HK-2 (cell line): ENCODE results near the gene IL1R1.

Source experiments
- DNase-seq: peaks from one replicate; pipeline ENCODE4 v3.0.0-alpha.2; 2018; ENCODE audit not compliant: unreplicated experiment

The IL1R1 gene

DNA sequence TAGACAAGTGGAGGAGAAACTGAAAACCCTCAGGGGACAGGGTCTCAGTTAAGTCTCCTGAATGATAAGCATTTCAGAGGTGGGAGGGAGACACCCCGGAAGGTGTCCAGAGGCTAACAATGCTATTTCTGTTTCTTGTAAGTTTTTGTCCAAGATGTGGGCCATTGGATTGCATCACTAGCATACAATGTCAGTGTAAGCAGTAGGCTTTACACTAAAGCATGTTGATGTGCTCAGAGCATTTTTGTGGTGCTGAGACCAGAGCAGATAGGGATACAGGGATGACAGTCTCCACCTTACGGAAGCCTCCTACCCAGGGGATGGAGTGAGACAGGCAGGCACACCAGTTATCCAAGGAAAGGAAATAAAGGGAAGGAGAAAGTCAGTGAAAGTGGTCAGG lies 2.2 kb upstream of the IL1R1 start:
- DNase-seq, result no peak

DNA sequence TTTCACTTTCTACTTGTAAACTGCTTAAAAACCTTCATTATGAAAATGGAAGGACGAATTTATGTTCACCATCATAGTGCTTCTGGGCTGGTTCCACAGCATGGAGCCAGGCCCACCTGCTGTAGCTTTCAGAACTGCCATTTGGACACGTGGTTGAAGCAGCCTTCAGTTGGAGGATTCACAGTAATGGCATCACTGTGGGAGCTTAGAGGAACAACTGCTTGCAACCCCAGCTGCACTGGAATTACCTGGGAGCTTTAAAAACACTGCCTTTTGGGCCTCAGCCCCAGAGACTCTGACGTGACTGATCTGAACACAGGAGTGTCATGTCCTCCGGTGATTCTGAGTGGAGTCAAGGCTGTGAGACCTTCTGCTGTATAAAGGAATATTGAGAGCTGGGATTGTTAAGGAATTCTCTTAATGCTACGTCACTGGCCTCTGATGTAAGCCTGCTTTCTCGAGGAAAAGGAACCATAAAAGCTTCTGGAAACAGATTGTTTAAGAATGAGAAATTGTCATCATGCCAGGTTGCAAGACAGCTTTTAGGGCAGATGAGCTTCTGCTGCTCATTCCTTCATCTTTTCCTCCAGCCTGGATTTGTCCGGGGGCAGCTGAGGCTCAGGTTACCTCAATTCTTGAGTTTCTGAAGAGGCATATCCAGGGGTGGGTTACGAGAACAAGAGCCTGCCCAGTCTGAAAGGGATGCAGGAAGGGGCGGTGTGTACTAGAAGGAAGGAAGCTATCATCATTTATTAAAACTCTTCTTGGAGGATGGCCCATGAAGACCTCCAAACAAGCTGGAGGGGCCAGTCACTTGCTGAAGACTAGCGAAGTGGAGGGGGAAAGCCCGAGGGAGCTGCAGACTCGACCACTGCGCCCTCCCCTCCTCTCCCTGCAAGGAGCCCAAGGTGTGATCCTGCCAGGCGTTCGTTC lies 1.3 kb upstream of the IL1R1 start:
- no peak for DNase-seq

DNA sequence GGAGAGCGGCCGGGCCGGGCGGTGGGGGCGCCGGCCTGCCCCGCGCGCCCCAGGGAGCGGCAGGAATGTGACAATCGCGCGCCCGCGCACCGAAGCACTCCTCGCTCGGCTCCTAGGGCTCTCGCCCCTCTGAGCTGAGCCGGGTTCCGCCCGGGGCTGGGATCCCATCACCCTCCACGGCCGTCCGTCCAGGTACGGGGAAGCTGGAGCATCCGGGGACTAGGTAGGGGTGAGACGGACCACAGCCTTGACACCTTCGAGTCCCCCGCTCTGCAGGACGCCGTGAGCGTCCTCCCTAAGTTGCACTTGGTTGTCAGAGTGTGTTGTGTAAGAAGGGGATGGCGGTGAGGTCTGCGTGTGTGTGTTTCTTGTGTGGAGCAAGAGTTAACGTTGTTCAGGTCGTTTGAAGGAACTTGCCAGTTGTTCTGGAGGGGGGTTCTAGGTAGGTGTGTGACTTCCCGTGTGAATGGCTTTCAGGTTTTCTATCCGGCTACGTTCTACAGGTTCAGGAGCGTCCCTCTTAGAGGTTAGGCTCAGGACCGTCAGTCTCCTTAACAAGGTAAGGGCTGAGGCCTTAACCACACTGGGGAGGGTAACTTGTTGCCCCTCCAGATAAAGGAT lies 393 bp downstream of the IL1R1 start:
- DNase-seq, result no peak

DNA sequence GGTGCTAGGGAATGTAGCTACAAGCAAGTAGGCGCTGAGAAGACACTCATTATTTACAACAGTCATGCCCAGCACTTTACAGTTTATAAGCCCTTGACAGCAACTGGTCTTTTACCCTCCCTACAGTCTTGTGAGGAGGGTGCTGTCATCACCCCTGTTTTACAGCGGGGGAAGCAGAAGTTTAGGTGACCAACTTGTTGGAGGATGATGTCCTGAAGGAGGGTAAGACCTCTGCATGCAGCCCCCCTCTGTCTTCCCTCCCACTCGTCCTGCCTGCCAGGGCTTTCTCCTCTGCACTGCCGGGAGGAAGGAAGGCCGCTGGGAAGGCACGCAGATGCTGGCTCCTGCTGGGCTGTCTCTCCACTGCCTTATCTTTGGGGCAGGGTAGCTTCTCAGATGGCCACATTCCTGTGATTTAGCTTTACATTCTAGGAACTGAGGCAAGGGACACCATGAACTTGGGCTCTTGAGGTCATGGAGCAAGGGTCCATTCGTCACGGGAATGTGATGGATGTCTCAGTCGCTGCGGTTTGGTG lies 972 bp downstream of the IL1R1 start:
- DNase-seq, result no peak

DNA sequence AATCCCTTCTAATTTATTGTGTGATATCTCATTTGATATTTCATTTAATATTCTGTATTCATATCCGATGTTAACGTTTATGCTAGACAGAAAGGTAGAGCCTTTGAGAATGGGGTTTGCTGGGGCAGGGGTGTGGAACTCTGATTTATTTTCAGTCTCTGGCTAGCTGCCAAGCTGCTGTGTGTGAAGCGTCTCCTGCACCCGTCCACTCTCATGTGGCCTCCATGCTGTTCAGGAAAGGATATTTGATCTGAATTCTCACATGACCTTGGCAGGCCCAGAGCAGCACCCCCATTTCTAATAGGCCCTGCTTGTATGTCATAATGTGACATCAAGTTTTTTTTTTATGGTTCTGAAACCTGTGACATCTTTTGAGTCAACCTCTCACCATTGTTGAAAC lies 1.6 kb downstream of the IL1R1 start:
- no peak for DNase-seq

DNA sequence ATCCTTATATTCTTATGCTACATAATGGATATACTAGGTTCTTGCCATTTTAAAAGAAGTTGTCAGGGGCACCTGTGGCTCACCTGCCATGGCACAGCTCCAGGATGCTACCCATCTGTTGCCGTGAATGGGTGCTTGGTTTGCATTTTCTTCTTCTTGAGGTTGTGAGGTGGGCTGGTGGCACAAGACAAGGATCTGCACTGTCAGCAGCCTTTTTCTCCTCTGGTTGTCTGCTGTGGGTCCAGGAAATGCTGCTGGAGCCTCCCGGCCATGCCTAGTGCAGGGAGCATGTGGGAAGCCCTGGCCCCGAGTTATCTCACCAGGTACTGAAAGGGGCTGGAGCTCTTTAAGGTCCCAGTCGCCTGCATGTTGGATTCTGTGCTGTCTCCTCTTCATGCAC lies 2.6 kb downstream of the IL1R1 start:
- no peak for DNase-seq

DNA sequence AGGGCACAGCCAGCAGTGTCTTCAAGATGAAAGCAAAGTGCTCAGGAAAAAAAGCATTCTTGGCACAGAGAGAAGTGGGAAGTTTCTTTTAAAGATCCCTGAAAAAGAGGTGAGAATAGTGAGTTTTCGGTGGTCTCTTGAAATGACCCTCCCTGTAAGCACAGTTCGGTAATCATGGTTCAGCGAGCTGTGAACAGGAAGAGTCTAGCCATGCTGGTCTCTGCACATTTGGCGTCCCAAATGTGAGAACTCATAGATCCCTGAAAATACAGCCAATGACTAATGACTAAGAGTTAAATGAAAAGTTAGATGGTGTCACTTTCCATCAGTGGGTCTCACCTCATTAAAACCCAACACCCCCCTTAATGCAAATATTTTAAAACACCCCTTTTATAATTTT lies 3.4 kb downstream of the IL1R1 start:
- no peak for DNase-seq

DNA sequence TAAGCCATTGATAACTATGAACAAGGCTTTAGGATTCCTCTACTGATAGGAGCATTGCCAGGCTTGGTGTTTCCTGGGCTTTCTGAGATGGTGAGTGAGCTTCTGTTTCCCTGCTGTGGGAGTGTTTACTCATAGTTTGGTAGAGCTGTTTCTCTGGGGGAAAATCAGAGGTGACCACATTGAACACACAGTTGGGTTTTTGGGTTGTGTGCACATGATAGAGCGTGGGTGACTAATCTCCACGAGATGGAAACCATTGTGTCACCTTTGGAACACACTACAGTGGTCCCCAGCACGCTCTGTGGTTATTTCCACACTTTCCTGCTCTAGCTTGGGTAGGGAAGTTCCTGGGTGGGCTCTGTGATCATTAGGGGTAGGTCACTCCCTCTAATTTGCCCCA lies 5.4 kb downstream of the IL1R1 start:
- no peak for DNase-seq

DNA sequence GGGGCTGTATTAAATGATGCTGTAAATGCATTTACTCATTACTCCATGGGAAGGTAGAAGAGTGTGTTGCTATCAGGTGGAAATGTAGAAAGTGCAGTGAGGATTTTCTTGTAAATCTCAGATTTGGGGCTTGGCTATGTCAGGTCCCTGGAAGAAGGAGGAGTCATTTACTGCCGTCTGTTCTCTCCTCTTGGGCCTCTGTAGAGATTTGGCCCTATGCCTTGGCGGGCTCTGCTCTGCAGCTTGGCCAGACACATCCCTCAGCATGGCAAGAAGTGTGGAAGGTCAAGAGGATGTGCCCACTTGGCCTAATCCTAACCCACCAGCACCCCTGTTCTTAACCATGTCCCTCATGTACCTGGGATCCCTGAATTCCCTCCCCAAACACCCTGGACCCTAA lies 6.7 kb downstream of the IL1R1 start:
- no peak for DNase-seq

DNA sequence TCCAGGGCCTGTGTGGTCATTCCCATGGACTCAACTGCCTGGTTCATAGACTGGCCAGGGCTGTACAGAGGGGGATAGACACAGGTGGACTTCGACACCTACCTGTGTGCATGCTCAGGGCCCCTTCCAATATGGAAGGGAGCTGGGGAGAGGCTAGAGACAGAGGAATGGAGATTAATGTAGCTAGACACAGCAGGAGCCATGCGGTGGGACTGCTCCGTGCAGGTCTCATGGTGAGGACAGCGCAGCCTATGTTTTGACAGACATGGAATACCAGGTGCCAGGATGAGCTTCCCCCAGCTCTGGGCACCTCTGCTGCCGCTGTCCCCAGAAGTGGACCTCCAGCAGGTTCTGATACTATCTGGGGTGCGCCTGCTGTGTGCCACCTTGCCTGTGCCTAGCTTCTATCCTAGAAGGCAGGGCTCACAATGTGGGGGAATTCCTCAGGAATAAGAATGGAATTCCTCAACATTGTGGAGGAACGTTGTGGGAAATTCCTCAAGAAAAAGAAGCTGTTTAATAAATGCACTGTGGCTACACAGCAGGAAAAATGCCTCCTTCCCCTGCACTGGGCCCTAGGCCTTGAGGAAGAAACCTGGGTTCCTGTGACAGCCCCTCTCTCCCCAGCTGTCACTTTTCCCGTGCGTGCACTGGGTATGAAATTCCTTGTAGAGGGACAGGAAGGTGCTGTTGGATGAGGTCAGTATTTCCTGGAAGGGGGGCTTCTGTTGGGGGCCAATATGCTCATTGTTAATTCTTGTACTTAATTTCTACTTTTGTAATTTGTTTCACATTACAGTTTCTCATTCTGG lies 7.3 kb downstream of the IL1R1 start:
- no peak for DNase-seq

DNA sequence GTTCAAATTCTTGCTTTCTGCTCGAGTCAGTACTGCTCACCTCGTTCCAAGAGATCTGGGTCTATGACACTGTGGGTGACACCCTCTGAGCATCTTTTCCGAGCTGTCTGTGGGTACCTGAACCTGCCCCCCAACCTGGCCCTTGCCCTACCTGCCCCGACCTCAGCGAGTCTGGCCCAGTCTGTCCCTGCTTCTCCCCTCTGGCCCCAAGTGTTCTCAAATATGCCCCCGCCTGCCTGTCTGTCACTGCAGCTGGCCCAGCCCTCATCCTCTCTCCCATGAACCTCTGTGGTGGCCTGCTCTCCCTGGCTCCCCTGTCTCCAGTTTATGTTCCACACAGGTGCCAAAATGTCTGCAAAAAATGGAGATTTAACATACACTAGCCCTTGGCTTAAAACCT lies 11.8 kb downstream of the IL1R1 start:
- no peak for DNase-seq

DNA sequence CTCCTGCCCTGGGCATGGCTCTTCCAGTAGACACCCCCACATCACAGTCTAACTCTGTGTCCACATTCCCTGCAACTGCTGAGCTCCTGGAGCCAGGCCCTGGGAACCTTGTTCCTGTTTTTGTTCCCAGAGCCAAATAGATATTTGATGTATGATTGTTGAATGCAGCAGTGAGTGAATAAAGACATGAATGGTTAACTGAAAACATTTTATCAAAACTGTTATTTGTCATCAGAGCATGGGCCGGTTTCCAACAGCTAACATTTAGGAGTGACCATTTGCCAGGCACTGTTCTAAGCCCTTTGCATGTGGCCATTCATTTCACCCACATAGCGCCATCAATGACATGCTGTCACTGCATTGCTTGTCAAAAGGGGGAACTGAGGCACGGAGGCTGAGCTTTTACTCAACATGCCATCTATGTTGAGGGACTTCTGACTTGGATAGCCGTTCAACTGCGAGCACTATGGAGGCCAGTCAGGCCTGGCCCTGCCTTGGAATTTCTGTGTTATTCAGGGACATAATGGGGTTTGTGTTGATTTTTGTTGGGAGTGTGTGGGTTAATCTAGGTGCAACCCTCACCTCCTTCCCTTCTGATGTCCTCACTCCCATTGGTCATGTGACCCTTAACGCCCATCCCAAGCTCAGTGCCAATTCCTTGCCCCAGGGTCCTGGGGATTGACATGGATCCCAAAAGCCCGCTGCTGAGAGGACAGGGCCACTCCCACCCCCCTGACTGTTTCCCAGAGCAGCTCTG lies 12.6 kb downstream of the IL1R1 start:
- no peak for DNase-seq

DNA sequence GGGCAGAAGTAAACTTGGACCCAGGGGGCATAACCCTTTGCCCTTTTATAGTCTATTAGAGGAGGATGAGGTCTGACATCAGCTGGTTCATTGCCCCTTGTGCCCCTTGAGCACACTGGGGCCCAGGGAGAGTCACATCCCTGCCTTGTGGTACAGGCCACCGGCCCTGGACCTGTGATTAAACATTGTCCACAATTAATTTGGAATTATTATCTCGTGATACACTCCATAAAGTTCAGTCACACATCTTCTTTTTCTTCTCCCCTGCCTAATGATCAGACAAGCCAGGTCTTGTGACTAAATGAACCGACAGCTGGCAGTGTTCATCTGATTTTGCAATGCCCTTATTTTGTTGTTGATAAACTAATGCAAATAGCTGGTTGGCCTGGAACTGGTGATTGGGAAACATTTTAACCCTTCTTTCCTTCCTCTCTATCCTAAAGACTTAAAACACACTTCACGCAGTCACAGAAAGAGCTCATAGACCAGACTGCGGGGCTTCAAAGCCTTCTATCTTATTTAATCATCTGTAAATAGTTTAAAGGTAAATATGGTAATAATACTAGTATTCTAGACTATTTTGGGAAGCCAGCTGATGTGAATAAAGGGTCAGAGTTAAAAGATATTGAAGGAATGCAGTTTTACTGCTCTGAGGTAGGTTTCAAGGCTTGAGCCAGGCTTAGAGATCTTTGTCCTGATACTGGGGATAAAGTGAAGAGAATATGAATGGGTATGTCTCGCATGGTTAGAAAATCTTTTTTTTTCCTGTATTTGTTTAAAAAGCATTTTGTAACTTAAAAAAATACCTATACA lies 13.4 kb downstream of the IL1R1 start:
- DNase-seq, result no peak

DNA sequence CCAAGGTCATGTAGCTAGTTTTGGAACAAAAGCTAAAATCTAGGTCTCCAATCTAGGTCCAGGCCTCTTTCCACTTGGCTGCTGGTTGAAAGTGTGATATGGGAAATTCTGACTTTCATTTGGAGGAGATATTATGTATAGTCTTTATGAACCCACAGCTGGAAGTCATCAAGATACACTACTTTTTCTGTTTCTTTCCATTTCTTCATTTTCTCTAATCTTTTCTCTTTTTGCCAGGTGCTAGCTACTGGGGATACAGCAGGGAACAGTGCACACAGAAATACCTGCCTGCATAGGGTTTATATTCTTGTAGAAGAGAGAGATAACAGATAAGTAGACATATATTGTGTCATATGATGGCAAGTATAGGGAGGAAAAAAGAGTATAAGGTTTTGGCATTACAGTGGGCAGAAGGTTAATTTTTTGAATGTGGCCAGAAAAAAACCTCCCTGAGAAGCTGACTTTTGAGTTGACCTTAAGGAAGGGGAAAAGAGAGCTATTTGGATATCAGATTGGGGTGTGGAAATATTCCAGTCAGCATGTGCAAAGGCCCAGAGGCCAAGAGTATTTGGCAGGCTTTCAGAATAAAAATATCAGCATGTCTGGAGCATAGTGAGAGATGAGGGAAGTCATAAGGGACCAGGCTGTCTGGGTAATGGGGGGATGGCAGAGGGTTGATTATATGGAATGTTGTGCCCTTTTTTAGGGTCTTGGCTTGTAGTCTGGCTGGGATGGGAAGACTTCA lies 15.6 kb downstream of the IL1R1 start:
- DNase-seq, result no peak

DNA sequence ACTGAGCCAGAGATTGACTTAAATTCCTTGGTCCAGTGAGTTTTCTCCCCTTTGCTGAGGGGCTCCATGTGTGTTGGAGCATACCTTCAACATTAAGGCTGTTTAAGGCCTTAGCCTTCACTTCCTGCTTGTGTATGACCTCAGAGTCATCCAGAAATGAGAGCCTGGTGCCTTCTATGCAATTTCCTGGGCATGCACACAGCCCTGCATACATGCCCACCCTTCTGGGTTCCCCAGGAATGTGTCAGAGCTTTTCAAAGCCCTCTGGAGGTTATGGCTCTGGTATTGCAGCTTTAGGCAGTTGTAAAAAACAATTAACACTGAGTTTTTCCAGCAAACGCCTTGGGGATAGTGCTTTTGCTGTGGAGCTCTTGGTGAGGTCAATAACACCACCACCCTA lies 16.7 kb downstream of the IL1R1 start:
- no peak for DNase-seq

DNA sequence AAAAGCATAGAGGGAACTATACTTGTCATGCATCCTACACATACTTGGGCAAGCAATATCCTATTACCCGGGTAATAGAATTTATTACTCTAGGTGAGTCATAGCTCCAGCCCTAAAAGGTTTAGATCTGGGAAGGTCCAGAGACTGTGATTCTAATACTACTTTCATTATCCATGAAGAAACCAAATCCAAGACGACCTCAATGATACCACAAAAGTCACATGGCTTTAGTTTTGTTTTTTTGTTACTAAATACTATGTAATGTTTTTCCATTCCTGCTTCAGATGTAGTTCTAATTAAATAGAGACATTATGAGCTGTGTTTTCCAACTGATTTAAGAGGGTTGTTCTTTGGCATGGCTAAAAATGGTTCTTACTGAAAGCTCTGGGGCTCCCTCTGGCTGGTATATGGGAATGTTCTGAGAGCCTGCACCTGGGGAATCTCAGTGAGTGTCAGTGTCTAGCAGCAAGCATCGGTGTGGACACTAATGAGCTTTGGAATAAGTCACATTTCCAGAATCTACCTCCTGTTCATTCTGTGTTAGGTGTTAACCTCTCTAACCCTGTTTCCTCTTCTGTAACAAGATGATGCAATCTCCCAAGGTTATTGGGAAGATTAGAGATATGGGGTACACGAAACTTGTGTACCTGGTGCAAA lies 23.8 kb downstream of the IL1R1 start:
- no peak for DNase-seq

DNA sequence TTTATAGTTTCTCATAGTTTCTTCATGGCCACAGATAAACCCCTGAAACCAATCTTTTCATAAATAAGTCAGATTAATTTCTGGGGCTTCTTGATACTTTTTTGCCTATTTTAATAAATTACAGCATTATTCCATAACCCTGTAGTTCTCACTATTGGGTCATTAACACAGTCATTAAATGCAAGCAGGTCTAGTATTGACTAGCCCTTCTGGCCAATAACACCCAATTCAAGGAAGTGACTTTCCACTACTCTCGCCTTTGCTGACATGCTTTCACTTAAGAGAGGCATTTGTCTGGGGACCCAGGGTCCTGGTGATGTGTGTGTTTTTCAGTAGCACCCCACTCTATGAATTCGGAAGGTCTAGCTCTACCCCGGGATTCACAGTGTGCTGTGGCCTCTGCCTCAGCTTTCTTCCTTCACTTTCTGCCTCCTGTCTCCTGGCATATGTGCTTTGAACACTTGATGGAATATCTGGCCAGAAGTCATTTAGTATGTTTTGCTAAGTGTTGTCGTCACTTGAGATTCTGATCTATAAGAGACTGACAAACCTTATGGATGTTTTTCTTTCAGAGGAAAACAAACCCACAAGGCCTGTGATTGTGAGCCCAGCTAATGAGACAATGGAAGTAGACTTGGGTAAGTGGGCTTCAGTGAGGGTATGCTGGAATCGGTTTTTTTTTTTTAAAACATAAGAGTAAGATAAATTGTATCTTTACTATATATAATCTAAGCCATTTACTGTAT lies 25.7 kb downstream of the IL1R1 start:
- no peak for DNase-seq

DNA sequence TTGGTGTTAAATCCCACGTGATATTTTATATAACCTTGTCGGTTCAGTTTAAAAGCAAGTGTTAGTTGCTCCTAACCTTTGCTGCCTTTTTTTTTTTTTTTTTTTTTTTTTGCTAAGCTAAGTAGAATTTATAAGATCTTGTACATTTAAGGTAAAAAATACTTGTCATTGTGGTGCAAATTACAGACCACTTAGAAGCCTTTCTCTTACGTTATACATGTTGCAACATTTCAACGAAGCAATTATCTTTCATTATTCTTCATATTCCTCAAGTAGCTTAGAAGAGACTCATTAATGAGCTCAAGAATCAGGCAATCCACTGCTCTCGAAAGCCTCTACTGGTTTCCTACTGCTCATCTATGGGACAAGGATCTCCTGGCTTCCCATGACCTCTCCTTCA lies 29.4 kb downstream of the IL1R1 start:
- no peak for DNase-seq

DNA sequence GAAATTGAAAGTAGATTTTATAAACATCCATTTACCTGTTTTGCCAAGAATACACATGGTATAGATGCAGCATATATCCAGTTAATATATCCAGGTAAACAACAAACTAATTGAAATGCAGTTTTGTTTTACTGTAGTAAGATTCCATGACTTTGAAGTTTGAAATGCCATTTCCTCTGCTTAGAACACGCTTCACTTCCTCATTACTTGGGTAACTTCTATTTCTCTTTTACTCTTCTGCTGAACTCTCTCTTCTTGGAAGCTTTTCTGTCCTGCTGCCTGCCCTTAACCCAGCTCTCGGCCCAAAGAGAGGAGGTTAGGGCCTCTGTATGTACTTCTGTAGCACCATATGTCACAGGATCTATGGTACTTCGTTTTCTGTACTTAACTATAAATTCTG lies 30.2 kb downstream of the IL1R1 start:
- DNase-seq, result no peak
